HepG2 (cell line): Measurements from ENCODE around the gene AVPR2. TPM values are rescaled to one million over a fixed set of nuclear protein-coding genes. Genes with fewer than 3 reads are reported as not detected.
A peak's percentile ranks its signal among the peaks of the same experiment; 100 is the strongest.

Experiments used
- ATAC-seq: fragments of 200-7000 bp; cut with Tn5 transposase; 3 replicates; pipeline ENCODE4 v1.9.1; 2020; ENCODE audit warnings: mild to moderate bottlenecking, moderate library complexity
- BruUV-seq: library from RNA; stranded (reverse); fragments of 400-500 nt; replicated peaks from 2 replicates; lab custom pipeline; 2021; lab: Mats Ljungman, UMichigan
- CTCF ChIA-PET: fragments of 300-600 bp; formaldehyde crosslinking; extraction: SDS; loops from one replicate; lab custom pipeline; 2021; ENCODE audit warnings: low total read pairs, inconsistent platforms, low intra/inter-chr PET ratio; lab: Yijun Ruan, JAX
- POLR2A ChIA-PET: fragments of 350-600 bp; sonication (Branson Sonifier 250); formaldehyde crosslinking; loops from one replicate; lab custom pipeline; 2020; ENCODE audit warnings: antibody characterized with exemption, inconsistent platforms; lab: Yijun Ruan, JAX
- DNase-seq: peaks from one replicate; pipeline ENCODE4 v3.0.0-alpha.2; 2015; ENCODE audit warnings: low spot score
- FAIRE-seq: peaks from 3 replicates; lab custom pipeline; 2011; peaks lifted over from hg19 to GRCh38; lab: Jason Lieb, UNC
- H2AFZ ChIP-seq: one replicate; pipeline ENCODE4 v1.6.1; 2011; ENCODE audit warnings: low read length, inconsistent platforms
- H3K27ac ChIP-seq: fragments of 300-600 bp; 3 replicates; pipeline ENCODE4 v1.8.0; 2011; ENCODE audit warnings: mixed run types, mild to moderate bottlenecking, mixed read lengths, low read length, inconsistent platforms; ENCODE audit not compliant: insufficient read depth; ENCODE audit errors: extremely low read length
- H3K27me3 ChIP-seq, 2 experiments: fragments of 200-600 bp in 1 of 2; 2 replicates in 1 of 2; 3 replicates in 1 of 2; pipeline versions ENCODE4 v1.6.0 to v1.8.0; 2011; ENCODE audit warnings: low read length in 2 of 2, mild to moderate bottlenecking in 2 of 2, moderate library complexity in 2 of 2, inconsistent platforms in 1 of 2; ENCODE audit not compliant: insufficient read depth in 2 of 2, control insufficient read depth in 1 of 2
- H3K36me3 ChIP-seq, 2 experiments: fragments of 200-600 bp in 1 of 2; replicated peaks in 1 of 2; 2 replicates in 1 of 2; 3 replicates in 1 of 2; pipeline versions ENCODE4 v1.5.1 to v1.8.0; 2011; ENCODE audit warnings: low read length in 2 of 2, inconsistent platforms in 1 of 2; ENCODE audit not compliant: insufficient read depth in 2 of 2, control insufficient read depth in 1 of 2
- H3K4me1 ChIP-seq: 2 replicates; pipeline ENCODE4 v1.5.1; 2012; ENCODE audit warnings: low read length, inconsistent platforms; ENCODE audit not compliant: insufficient read depth
- H3K4me2 ChIP-seq: 2 replicates; pipeline ENCODE4 v1.6.0; 2011; ENCODE audit warnings: low read depth, low read length, inconsistent platforms
- H3K4me3 ChIP-seq, 3 experiments: fragments of 200-600 bp in 1 of 3; sonication (generic), shearing (Covaris generic) in 1 of 3; replicated peaks in 1 of 3; 2 replicates each; pipeline ENCODE4 v1.5.1; 2011 to 2016; ENCODE audit warnings: low read length in 3 of 3, inconsistent platforms in 2 of 3, low read depth in 2 of 3, mild to moderate bottlenecking in 2 of 3, control low read depth in 1 of 3, mixed read lengths in 1 of 3; ENCODE audit not compliant: insufficient read depth in 1 of 3
- H3K79me2 ChIP-seq: one replicate; pipeline ENCODE4 v1.6.1; 2011; ENCODE audit warnings: low read length, inconsistent platforms; ENCODE audit not compliant: insufficient read depth
- H3K9ac ChIP-seq: 2 replicates; pipeline ENCODE4 v1.6.0; 2011; ENCODE audit warnings: mild to moderate bottlenecking, low read depth, low read length, inconsistent platforms; ENCODE audit not compliant: insufficient read depth
- H3K9me3 ChIP-seq: 2 replicates; pipeline ENCODE4 v1.5.1; 2012; ENCODE audit warnings: mild to moderate bottlenecking, low read length
- H4K20me1 ChIP-seq: 2 replicates; pipeline ENCODE4 v1.6.0; 2011; ENCODE audit warnings: inconsistent platforms, mild to moderate bottlenecking, low read length, moderate library complexity; ENCODE audit not compliant: insufficient read depth
- CENPT ChIP-seq: sonication (generic); formaldehyde crosslinking; IDR thresholded peaks from 2 replicates; pipeline ENCODE4 v1.8.0; 2022; ENCODE audit warnings: low read depth, mild to moderate bottlenecking, moderate library complexity, missing genetic modification reagents
- ELF4 ChIP-seq: sonication (generic); formaldehyde crosslinking; IDR thresholded peaks from 2 replicates; pipeline ENCODE4 v1.5.0; 2020; ENCODE audit warnings: missing genetic modification reagents, mild to moderate bottlenecking, moderate library complexity, borderline replicate concordance
- ESRRA ChIP-seq: sonication (generic); formaldehyde crosslinking; IDR thresholded peaks from 2 replicates; pipeline ENCODE4 v1.5.1; 2020; ENCODE audit warnings: mild to moderate bottlenecking, low read depth, missing genetic modification reagents
- HOXA7 ChIP-seq: sonication (generic); formaldehyde crosslinking; IDR thresholded peaks from 2 replicates; pipeline ENCODE4 v1.8.1; 2022; ENCODE audit warnings: mild to moderate bottlenecking, missing genetic modification reagents, moderate library complexity
- RFX5 ChIP-seq: IDR thresholded peaks from 2 replicates; pipeline ENCODE4 v1.6.1; 2011; ENCODE audit warnings: low read depth, low read length, improper control_type of control experiment
- TFE3 ChIP-seq: IDR thresholded peaks from 2 replicates; pipeline ENCODE4 v1.6.1; 2016
- ZNF224 ChIP-seq: sonication (generic); formaldehyde crosslinking; IDR thresholded peaks from 2 replicates; pipeline ENCODE4 v1.5.0; 2020; ENCODE audit warnings: mild to moderate bottlenecking, missing genetic modification reagents
- ZNF317 ChIP-seq: sonication (generic); formaldehyde crosslinking; IDR thresholded peaks from 2 replicates; pipeline ENCODE4 v1.5.0; 2020; ENCODE audit warnings: mild to moderate bottlenecking, missing genetic modification reagents
- ZNF572 ChIP-seq: sonication (generic); formaldehyde crosslinking; IDR thresholded peaks from 2 replicates; pipeline ENCODE4 v1.5.1; 2020; ENCODE audit warnings: mild to moderate bottlenecking, missing genetic modification reagents
- ZNF816 ChIP-seq: sonication (generic); formaldehyde crosslinking; IDR thresholded peaks from 2 replicates; pipeline ENCODE4 v1.8.0; 2022; ENCODE audit warnings: missing genetic modification reagents, mild to moderate bottlenecking, borderline replicate concordance
- WGBS: methylation state at CpG from one replicate; pipeline ENCODE4 v1.1.6; 2017; ENCODE audit warnings: low lambda C conversion rate; 5-methylcytosine and 5-hydroxymethylcytosine counted together
- in situ Hi-C: cut with HindIII; loops from 2 replicates; pipeline ENCODE4 v1.10.0; 2017; ENCODE audit warnings: low pct_unique_long_range_greater_than_20kb; ENCODE audit not compliant: extremely low pct_ligation_motif_present
- intact Hi-C: fragments of 100-400 bp; cut with micrococcal nuclease; formaldehyde crosslinking; loops from one replicate; pipeline ENCODE4 v1.10.0; 2022; ENCODE audit not compliant: unreplicated experiment
- polyA plus RNA-seq, 8 experiments: library from polyadenylated mRNA; depleted of rRNA in 3 of 8; stranded (reverse) in 7 of 8; unstranded in 1 of 8; fragments of >200 nt; fragmentation: Illumina TruSeq in 4 of 8; extraction: Trizol in 4 of 8; gene quantifications; 2 replicates each; pipeline versions ENCODE4 v1.2.1 to v1.2.3, GENCODE V29; 2011 to 2016; ENCODE audit warnings: low read depth in 4 of 8, missing spikeins in 1 of 8, mixed read lengths in 1 of 8; ENCODE audit not compliant: insufficient read depth in 1 of 8
- total RNA-seq, 5 experiments: library from RNA; depleted of rRNA; stranded (reverse); fragments of >200 nt; fragmentation: Illumina TruSeq; extraction: Trizol; gene quantifications; 2 replicates each; pipeline ENCODE4 v1.2.3, GENCODE V29; 2016; ENCODE audit warnings: low read depth in 1 of 5
- TF ChIP-seq, protein P1 (sequence below): sonication (generic); formaldehyde crosslinking; IDR thresholded peaks from 2 replicates; pipeline ENCODE4 v1.4.0; 2020; ENCODE audit warnings: missing genetic modification reagents

Gene AVPR2
- total and polyA plus RNA-seq, 2 of the 13 experiments (the other 11 are each of a cell fraction or from before 2014, with no cell fraction given), result not detected

DNA sequence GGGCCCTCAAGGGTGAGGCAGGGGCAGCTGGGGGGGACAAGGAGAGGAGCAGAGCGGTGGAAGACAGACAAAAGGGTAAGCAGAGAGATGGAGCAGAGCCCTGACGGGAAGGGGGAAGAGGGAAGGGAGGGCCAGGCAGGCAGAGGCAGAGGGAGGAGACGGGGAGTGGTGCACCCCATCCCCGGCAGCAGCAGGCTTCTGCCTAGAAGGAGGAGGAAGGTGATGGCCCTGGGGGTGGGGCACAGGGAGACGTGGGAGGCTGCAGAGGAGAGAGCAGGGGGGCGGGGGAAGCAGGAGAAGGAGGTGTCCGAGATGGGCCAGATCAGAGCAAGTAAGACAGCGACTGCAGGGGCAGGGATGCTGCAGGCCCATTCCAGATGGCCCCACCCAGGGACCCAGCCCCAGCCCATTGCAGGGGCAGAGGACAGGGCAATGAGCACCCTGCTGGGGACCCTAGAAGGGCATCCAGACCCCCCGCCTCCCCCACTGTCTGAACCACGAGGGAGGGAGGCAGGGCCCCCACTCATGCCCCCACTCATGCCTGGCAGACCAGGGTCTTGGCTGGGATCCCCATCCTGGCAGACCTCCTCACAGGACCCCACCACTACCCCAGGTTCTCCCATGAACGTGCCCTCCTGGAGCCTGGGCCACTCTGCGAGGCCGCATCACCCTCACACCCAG lies 21.2 kb upstream of the AVPR2 start:
- no peak for FAIRE-seq
- WGBS, result 48% methylated on average over 5 of the region's 13 CpGs
- 0 out of 2 replicates have a peak overlapping the region, but pooled peaks have one; percentile 57 for H3K4me2 ChIP-seq

DNA sequence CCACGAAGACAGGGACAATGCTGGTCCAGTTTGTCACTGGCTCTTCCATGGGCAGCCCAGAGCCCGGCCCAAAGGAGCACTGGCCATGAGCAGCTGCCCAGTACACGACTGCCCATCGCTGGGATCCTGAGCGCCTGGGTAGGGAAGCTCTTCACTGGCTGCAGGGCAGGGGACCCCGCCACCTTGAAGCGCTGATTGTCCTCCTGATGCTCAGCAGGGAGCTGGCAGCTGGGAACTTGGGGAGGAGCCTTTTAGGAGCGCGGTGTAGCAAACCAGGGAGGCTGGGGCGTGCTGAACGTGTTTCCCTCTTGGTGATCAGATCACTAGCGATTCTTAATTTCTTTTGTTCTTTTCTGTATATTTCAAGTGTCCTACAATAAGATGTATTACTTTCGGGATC lies 20.3 kb upstream of the AVPR2 start:
- CTCF ChIA-PET, result no interaction called here
- Histone ChIP-seq H3K9me3 (no peaks in the 10 kb centered on the region), H3K27me3 (peaks cover 0 to 19% of the 10 kb centered on the region in 2 experiments; a peak in 3 of 5 replicates), H3K36me3 (no peaks in the 10 kb centered on the region), H3K9ac (no peak overlapping the region), H3K4me3 (no peak overlapping the region), H3K27ac (no peak overlapping the region), H2AFZ (no peak overlapping the region), H3K4me2 (no peak overlapping the region), H3K4me1 (peaks cover 40% of the 10 kb centered on the region)
- intact Hi-C loops, result no loop called here
- WGBS, result 84% methylated on average over 7 of the region's 13 CpGs
- ATAC-seq (no peak), FAIRE-seq (no peak), DNase-seq (no peak)
- no TSS peak for BruUV-seq
- no peak for TF ChIP-seq CENPT (CRISPR knock-in tag)
- no peak for TF ChIP-seq ZNF317 (CRISPR knock-in tag)
- TF ChIP-seq TFE3 (CRISPR knock-in tag), result no peak
- TF ChIP-seq ZNF816, result no peak
- TF ChIP-seq ZNF224 (CRISPR knock-in tag), result no peak
- TF ChIP-seq HOXA7 (CRISPR knock-in tag), result no peak
- TF ChIP-seq, protein P1, sequence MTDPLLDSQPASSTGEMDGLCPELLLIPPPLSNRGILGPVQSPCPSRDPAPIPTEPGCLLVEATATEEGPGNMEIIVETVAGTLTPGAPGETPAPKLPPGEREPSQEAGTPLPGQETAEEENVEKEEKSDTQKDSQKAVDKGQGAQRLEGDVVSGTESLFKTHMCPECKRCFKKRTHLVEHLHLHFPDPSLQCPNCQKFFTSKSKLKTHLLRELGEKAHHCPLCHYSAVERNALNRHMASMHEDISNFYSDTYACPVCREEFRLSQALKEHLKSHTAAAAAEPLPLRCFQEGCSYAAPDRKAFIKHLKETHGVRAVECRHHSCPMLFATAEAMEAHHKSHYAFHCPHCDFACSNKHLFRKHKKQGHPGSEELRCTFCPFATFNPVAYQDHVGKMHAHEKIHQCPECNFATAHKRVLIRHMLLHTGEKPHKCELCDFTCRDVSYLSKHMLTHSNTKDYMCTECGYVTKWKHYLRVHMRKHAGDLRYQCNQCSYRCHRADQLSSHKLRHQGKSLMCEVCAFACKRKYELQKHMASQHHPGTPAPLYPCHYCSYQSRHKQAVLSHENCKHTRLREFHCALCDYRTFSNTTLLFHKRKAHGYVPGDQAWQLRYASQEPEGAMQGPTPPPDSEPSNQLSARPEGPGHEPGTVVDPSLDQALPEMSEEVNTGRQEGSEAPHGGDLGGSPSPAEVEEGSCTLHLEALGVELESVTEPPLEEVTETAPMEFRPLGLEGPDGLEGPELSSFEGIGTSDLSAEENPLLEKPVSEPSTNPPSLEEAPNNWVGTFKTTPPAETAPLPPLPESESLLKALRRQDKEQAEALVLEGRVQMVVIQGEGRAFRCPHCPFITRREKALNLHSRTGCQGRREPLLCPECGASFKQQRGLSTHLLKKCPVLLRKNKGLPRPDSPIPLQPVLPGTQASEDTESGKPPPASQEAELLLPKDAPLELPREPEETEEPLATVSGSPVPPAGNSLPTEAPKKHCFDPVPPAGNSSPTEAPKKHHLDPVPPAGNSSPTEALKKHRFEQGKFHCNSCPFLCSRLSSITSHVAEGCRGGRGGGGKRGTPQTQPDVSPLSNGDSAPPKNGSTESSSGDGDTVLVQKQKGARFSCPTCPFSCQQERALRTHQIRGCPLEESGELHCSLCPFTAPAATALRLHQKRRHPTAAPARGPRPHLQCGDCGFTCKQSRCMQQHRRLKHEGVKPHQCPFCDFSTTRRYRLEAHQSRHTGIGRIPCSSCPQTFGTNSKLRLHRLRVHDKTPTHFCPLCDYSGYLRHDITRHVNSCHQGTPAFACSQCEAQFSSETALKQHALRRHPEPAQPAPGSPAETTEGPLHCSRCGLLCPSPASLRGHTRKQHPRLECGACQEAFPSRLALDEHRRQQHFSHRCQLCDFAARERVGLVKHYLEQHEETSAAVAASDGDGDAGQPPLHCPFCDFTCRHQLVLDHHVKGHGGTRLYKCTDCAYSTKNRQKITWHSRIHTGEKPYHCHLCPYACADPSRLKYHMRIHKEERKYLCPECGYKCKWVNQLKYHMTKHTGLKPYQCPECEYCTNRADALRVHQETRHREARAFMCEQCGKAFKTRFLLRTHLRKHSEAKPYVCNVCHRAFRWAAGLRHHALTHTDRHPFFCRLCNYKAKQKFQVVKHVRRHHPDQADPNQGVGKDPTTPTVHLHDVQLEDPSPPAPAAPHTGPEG, result no peak
- no peak for TF ChIP-seq ZNF572 (CRISPR knock-in tag)
- no peak for TF ChIP-seq ELF4
- TF ChIP-seq, all 625 proteins: peak for 0
- POLR2A ChIA-PET, result no interaction called here
- Histone ChIP-seq H3K79me2 (no peaks in the 10 kb centered on the region), H4K20me1 (no peaks in the 10 kb centered on the region)
- in situ Hi-C loops, result no loop called here

More for the DNA sequence above, 21.2 kb upstream of the AVPR2 start:
- Histone ChIP-seq H4K20me1 (no peaks in the 10 kb centered on the region), H3K9me3 (no peaks in the 10 kb centered on the region), H3K36me3 (no peaks in the 10 kb centered on the region), H3K27ac (no peak overlapping the region), H3K27me3 (peaks cover 0 to 19% of the 10 kb centered on the region in 2 experiments; a peak in 3 of 5 replicates), H3K79me2 (no peaks in the 10 kb centered on the region), H2AFZ (no peak overlapping the region), H3K4me3 (no peak overlapping the region), H3K9ac (no peak overlapping the region), H3K4me1 (peaks cover 48% of the 10 kb centered on the region)
- ChIA-PET POLR2A (no interaction called here), CTCF (no interaction called here)
- BruUV-seq, result no TSS peak
- intact Hi-C loops (no loop called here), in situ Hi-C loops (no loop called here)
- no peak for DNase-seq
- ATAC-seq, result no peak
- no peak for TF ChIP-seq RFX5
- TF ChIP-seq ESRRA (CRISPR knock-in tag), result no peak
